ENCODE measurements around the gene MYO1C.

The MYO1C gene

DNA sequence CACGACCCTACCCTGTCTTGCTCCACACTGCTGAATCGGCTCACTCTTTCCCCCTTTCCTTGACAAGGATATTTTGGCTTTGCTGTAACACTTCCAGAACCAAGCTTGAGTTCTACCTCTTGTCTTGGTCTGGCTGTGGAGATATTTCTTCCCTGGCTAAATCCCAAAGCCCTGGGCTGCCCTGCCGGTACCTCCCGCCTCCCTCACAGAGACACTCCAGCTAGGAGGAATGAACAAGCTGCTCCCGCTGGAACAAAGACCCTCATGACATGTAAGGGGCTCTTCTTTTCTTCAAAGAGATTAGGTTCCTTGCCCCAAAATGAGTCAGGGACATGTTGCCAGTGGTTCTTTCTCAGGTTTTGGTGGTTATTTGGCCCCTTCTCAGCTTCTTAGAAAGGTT, 13.1 kb upstream of the MYO1C start:
- DNase-seq, result no peak

GRCh38 chr17:1504866-1505265, 12.4 kb upstream of the MYO1C start:
- no peak for DNase-seq

GRCh38 chr17:1503699-1504098, 11.2 kb upstream of the MYO1C start:
- DNase-seq, result no peak

DNA sequence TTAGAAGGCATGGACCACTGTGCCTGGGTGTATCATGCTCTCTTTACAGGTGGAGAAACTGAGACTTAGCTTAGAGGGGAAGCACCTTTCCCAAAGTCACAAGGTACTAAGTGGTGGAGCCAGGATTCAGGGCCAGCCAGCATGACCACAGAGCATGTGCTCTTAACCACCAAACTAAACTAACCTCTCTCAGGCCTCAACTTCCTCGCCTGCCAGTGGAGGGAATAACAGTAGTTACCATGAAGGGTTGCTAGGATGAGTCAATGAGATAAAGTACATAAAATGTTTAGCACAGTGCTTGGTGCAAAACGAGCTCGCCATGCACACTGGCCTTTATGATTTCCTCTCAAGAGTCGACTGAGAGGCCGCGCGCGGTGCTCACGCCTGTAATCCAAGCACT, 6.4 kb upstream of the MYO1C start:
- no peak for DNase-seq

DNA sequence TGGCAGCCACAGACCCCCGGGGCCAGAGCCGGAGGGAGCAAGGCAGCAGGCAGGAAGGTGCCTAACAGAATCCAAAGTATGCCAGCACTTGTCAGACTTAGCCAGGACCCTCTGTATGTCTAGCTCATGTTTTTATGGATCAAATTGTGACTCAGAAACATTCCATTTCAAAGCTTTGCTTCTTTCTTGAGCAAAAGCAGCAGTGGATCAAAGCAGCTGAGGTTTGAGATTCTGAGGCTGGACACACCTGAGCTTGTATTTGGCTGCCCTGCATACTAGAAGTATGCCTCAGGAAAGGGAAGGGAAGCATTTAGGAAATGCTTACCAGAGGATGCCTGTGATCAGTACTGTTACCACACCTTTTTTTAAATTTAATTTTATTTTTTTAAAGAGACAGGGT, 5.7 kb upstream of the MYO1C start:
- no peak for DNase-seq

- DNase-seq, result no peak
Observed at GRCh38 chr17:1497831-1498230, 5.3 kb upstream of the MYO1C start.

DNA sequence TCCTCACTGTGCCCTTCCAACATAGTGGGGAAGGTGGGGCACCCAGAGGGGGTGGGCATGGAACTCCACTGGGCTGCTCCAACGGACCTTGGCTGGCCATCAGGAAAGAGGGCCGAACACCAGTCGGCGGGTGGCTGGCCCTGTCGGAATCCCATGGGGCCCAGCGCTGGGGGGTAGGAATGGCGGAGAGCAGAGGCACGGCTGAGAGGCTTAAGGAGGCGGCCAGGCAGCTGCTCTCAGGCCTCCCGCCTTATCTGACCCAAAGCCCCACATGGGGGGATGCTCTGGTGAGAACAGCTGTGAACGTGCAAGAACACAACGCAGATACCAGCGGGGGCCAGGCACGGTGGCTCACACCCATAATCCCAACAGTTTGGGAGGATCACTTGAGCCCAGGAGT, 4.4 kb upstream of the MYO1C start:
- no peak for DNase-seq

GRCh38 chr17:1495265-1495989, 2.9 kb upstream of the MYO1C start:
- no peak for DNase-seq

GRCh38 chr17:1494736-1495253, 2.3 kb upstream of the MYO1C start:
- DNase-seq, result no peak

- no peak for DNase-seq
Observed at GRCh38 chr17:1494203-1494602, 1.7 kb upstream of the MYO1C start.

GRCh38 chr17:1493291-1493980, 950 bp upstream of the MYO1C start:
- DNase-seq, result no peak

DNA sequence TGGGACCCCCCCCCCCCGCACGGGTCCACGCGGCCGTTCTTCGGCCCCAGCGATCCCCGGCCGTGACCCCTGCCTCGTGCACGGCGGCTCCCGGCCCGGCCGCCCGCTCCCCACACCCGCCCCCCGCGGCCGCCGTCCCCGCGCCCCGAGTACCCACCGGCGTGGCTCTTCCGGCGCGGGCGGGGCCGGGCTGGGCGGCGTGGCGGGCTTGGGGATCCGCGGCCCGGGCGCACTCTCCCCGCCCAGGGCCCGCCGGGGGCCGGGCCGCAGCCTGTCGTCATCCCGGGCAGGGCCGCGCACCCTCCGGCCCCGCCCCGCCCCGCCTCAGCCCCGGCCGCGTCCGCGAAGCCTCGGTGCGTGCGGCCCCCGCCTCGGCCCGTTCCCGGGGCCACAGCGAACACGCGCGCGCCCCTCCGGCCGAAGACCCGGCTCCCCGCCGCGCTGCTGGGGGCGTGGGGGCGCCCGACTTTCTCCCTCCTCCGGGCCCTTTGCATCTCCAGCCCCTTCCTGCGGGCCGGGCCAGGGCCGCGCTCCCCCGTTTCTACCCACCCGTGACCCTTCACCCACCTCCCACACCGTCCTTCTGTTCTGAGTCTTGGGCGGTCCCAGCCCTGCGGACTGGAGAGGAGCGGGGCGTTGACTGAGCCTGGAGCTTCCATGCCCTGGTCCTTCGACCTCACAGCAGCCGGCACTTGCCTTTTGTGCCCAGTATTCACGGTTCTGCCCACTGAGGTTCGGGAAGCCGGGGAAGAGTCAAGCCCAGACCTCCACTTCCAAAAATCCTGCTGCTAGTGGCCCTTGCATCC, 840 bp downstream of the MYO1C start:
- no peak for DNase-seq

DNA sequence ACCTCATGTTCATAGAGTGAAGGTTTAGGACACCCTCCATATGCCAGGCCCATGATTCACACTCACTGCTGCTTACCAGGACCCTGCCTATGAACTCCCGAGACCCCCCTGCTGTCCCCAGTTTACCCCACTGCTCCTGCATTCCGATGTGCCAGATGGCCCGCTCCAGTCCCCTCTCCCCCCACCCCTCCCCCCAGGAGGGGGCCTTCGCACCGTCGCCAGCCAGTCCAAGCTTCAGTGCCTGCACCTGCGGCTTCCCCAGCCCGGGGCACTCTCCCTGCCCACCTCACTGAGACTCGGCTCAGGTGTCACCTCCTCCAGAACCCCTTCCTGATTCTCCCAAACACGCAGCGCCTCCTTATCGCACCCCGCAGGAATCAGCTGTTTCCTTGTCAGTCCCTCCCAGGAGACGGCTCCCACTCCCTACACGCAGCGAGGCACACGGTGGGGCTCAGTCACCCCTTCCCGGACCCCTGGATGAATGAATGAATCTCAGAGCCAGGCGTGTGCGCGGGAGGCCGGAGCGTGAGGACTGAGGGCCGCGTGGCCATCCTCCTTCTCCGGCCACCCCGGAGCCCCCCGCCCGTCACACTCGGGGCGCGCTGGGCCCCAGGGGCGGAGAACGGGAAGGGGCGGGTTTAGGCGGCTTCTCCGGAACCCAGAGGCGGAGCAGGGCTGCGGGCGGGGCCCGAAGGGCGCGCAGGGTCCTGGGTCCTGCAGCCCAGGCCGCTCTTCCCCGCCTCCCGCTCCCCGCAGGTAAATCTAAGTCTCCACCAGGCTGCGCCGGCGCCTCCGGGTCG, 1.6 kb downstream of the MYO1C start:
- DNase-seq, result no peak

GRCh38 chr17:1488826-1489270, 3.6 kb downstream of the MYO1C start:
- no peak for DNase-seq

GRCh38 chr17:1487939-1488825, 4.3 kb downstream of the MYO1C start:
- no peak for DNase-seq

- no peak for DNase-seq
Observed at GRCh38 chr17:1486802-1487695, 5.4 kb downstream of the MYO1C start.

DNA sequence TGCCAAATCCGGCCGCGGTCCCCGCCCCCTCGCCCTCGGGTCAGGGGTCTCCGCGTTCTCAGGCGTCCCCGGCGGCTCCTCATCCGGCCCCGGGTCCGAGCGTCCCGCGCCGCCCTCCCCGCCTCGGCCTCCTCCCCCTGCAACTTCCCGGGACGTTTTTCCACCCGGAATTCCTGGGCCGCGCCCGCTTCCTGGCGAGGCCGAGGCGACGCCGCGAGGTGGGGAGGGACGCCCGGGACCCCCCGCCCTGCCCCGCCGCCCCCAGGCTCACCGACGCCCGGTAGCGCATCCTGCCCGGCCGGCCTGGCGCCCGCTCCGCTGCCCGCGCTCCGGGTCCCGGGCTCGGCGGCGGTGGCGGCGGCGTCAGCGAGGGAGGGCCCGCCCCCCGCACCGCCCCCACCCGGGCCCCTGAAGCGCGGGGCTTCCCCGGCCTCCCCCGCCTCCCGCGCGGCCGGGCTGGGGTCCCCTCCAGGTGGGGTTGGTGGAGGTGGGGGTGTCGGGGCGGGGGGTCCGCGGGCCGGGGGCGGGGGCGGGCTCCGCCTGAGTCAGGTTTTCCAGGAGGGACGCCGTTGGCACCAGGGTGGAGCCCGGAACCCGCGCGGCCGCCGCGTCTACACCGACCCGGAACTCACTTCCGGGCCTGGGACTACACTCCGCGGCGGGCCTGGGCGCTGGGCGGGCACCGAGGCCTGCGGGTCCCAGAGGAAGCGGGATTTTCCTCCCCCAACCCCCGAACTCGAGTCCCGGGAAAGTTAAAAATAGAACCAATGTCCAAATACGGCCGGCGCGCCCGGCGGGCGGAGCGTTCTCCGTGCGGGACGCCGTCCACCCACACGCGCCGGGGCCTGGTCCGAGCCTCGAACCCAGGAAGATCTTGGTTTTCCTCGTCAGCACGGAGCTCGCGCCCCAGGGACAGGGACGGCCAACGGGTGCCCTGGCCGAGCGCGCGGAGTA, 6.8 kb downstream of the MYO1C start:
- DNase-seq, result no peak

DNA sequence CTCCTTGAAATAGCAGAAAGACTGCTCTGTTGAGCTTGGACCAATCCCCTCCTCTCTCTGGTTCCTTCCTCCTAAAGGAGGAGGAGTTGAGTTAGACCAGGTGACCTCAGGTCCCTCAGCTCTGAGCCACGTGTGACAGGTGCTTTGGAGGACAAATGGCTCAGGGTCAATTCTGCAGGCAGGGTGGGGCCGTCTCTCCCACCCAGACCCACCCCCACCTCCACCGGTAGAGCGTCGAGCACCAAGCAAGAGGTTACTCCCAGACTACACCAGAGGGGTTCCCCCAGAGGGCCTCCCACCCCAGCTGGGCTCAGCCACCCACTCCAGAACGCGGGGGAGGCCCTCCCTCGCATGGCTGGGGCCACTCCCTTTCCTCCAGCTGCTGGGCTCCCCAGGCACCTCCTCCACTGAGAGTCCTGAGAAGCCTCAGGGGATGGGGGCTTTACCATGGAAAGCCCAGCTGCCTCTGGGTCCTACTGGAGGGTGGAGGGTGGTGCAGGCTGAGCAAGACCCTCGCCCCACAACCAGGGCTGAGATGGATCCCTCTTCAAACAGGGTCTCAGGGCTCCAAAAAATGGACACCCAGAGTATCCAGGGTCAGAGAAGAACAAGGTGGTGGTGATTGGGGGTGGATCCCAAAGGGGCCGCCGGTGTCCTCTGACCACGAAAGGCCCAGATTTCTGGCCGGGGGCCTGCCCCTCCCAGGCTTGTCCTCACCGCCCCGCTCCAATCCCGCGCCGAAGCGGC, 7.6 kb downstream of the MYO1C start:
- no peak for DNase-seq

Measured in NCI-H1048 (cell line).